Measurements from ENCODE around the gene RHPN2. TPM values are rescaled to one million over a fixed set of nuclear protein-coding genes. Genes with fewer than 3 reads are reported as not detected.
A peak's percentile ranks its signal among the peaks of the same experiment; 100 is the strongest.

The RHPN2 gene
- total RNA-seq, 1 donor from 2014 or later = 33.9 TPM

GRCh38 chr19:33080761-33081681 lies 16.3 kb upstream of the RHPN2 start, which contains the start of gene GPATCH1:
TSS of gene GPATCH1 (plus strand) at chr19:33081181. CDS start at chr19:33081194, 13 bp downstream.
- peak; percentile 84 for DNase-seq (ENCODE audit: low spot score, unreplicated experiment)
- Mint-ChIP-seq H3K4me3 (ENCODE audit: low read depth) (peak within 1 kb of the TSS; percentile 95), H3K9me3 (ENCODE audit: low read depth) (no peaks in the 10 kb centered on the region), H3K36me3 (ENCODE audit: insufficient read depth) (no peaks in the 10 kb centered on the region), H3K27ac (peak within 1 kb of the TSS; percentile 94), H3K4me1 (ENCODE audit: low read depth) (peaks cover 19% of the 10 kb centered on the region), H3K27me3 (no peaks in the 10 kb centered on the region)
- TF ChIP-seq CTCF (IDR thresholded peaks at IDR 0.05; ENCODE audit: unreplicated experiment) = no peak

- H3K4me3 Mint-ChIP-seq (ENCODE audit: low read depth) = no peak overlapping the region
- TF ChIP-seq CTCF (IDR thresholded peaks at IDR 0.05; ENCODE audit: unreplicated experiment) = no peak
- H3K27ac Mint-ChIP-seq = no peak overlapping the region
- no peaks in the 10 kb centered on the region for H3K27me3 Mint-ChIP-seq
- no peak for DNase-seq (ENCODE audit: low spot score, unreplicated experiment)
- no peaks in the 10 kb centered on the region for H3K9me3 Mint-ChIP-seq (ENCODE audit: low read depth)
- peaks cover 4% of the 10 kb centered on the region for H3K4me1 Mint-ChIP-seq (ENCODE audit: low read depth)
- no peaks in the 10 kb centered on the region for H3K36me3 Mint-ChIP-seq (ENCODE audit: insufficient read depth)
Observed at GRCh38 chr19:33075519-33075918, 10.8 kb upstream of the RHPN2 start.

- H3K4me1 Mint-ChIP-seq (ENCODE audit: low read depth) = no peaks in the 10 kb centered on the region
- H3K27ac Mint-ChIP-seq = no peak overlapping the region
- H3K9me3 Mint-ChIP-seq (ENCODE audit: low read depth) = no peaks in the 10 kb centered on the region
- TF ChIP-seq CTCF (IDR thresholded peaks at IDR 0.05; ENCODE audit: unreplicated experiment) = no peak
- H3K4me3 Mint-ChIP-seq (ENCODE audit: low read depth) = no peak overlapping the region
- peaks cover 3% of the 10 kb centered on the region for H3K27me3 Mint-ChIP-seq
- DNase-seq (ENCODE audit: low spot score, unreplicated experiment) = no peak
- no peaks in the 10 kb centered on the region for H3K36me3 Mint-ChIP-seq (ENCODE audit: insufficient read depth)
Observed at GRCh38 chr19:33071887-33072286, 7.2 kb upstream of the RHPN2 start.

GRCh38 chr19:33067121-33067520 lies 2.4 kb upstream of the RHPN2 start:
- Mint-ChIP-seq H3K27ac (no peak overlapping the region), H3K27me3 (peaks cover 7% of the 10 kb centered on the region), H3K4me1 (ENCODE audit: low read depth) (peaks cover 4% of the 10 kb centered on the region), H3K9me3 (ENCODE audit: low read depth) (no peaks in the 10 kb centered on the region), H3K4me3 (ENCODE audit: low read depth) (no peak overlapping the region), H3K36me3 (ENCODE audit: insufficient read depth) (no peaks in the 10 kb centered on the region)
- no peak for DNase-seq (ENCODE audit: low spot score, unreplicated experiment)
- TF ChIP-seq CTCF (IDR thresholded peaks at IDR 0.05; ENCODE audit: unreplicated experiment) = no peak

GRCh38 chr19:33066543-33066942 lies 1.9 kb upstream of the RHPN2 start:
- Mint-ChIP-seq H3K27ac (peak overlapping the region; percentile 0), H3K4me3 (ENCODE audit: low read depth) (peak overlapping the region; percentile 45), H3K36me3 (ENCODE audit: insufficient read depth) (no peaks in the 10 kb centered on the region), H3K9me3 (ENCODE audit: low read depth) (no peaks in the 10 kb centered on the region), H3K27me3 (peaks cover 7% of the 10 kb centered on the region), H3K4me1 (ENCODE audit: low read depth) (peaks cover 4% of the 10 kb centered on the region)
- no peak for DNase-seq (ENCODE audit: low spot score, unreplicated experiment)
- no peak for TF ChIP-seq CTCF (IDR thresholded peaks at IDR 0.05; ENCODE audit: unreplicated experiment)
